Measurements from ENCODE around the gene DDX49.

The DDX49 gene

DNA sequence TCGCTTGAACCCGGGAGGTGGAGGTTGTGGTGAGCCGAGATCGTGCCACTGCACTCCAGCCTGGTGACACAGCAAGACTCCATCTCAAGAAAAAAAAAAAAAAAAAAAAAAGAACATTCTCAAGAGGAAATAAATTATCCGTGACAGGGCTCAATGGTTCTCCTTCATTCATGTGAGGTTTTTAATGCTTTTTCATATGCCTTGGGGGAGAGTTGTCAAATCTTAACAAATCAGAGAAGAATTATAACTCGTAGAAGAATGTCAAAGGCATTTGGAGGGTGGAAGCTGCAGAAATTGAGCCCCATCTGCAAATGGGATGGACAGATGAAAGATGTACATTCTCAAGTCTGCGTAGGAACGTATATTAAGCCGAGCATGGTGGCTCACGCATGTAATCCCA is 56.4 kb downstream of the DDX49 start:
- no peak for DNase-seq (ENCODE audit: low read depth)
